ENCODE measurements around the gene DSCAML1. TPM values are rescaled to one million over a fixed set of nuclear protein-coding genes. Genes with fewer than 3 reads are reported as not detected.

DSCAML1 gene
- total and polyA plus RNA-seq, 10 of the 15 experiments (the other 5 are each of a cell fraction or from before 2014, with no cell fraction given): 0.03 to 0.18 (median 0.06) TPM; not detected in 1

DNA sequence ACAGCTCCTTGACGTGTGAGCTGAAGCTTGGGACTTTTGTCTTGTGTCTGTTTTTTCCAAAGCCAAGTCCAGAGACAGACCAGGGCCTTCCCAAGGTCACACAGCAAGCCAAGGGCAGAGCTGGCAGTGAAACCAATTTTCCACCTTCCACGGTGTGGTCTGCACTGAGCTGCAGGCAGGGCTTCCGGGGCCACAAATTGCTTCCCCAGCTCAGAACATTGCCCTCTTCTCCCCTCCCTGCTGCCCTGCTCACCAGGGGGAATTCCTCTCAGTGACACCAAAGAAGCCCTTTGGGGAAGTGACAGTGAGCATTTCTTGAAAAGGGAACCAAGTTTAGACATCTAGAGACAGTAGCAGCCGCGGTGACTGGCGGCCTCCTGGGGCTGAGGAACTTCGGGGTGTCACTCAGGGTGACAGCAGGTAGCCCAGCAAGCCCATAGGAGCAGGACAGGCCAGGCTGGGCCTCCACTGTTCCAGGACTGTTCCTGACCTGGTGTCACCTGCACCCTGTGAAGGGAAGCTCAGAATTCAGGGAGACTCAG lies 18.3 kb upstream of the DSCAML1 start (continued):
- TF ChIP-seq ZBTB4 (CRISPR knock-in tag; IDR thresholded peaks at IDR 0.05) (no peak), IKZF2 (IDR thresholded peaks at IDR 0.05) (peak; percentile 92 to 94)

DNA sequence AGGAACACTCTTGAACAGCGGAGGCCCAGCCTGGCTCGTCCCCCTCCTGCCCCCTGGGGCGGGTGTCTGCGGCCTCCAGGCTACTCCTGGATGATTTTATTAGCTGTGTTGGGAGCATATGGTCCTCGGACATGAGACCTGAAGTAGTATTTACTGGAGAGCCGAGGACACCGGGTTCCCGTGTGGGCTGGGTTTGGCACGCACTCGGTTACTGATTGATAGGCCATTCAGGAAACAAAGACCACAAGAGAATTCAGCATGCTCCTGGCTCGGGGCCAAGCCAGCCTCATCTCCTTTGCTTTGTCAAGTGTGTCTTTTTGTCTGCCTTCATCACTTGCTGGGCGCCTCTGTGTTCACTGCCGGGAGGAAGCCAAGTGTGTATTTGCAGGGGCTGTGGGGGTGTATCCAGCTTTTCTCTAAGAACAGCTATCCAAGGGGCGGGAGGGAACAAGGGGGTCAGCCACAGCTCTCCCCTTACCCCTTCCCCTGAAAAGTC lies 17.8 kb upstream of the DSCAML1 start:
- ChIA-PET SMC1A (ENCODE audit: uncharacterized antibody, unreplicated experiment) (interaction anchor here (0.5 to 11.7 kb wide), 26 partner anchors 10 to 389 kb away, joined by 3 to 318 read pairs (median 4); no protein-coding TSS in a partner anchor), CTCF (interaction anchor here (0.8 to 16.0 kb wide), 19 partner anchors 7 to 389 kb away, joined by 3 to 503 read pairs (median 6); partner anchors contain the start of gene FXYD2), RAD21 (ENCODE audit: unreplicated experiment) (interaction anchor here (0.8 to 22.6 kb wide), 27 partner anchors 8 to 634 kb away, joined by 3 to 393 read pairs (median 6); partner anchors contain the start of genes FXYD2, IL10RA and TMPRSS13), POLR2A (interaction anchor here (0.5 to 2.1 kb wide), 15 partner anchors 10 to 635 kb away, joined by 3 to 14 read pairs (median 5); partner anchors contain the start of gene FXYD2)
- no TSS peak for BruUV-seq (replicated peaks)
- Histone ChIP-seq H2AFZ (ENCODE audit: control insufficient read depth, low read depth, low read length) (peak overlapping the region; percentile 31), H3K9me3 (replicated peaks; ENCODE audit: control insufficient read depth, insufficient read depth, low read length) (no peaks in the 10 kb centered on the region), H3K4me3 (peak overlapping the region; percentile 34; the same call in 1 of the 2 replicates), H3K27ac (ENCODE audit: control insufficient read depth, insufficient read depth) (peak overlapping the region; percentile 87), H3K4me2 (ENCODE audit: control insufficient read depth, insufficient read depth) (peak overlapping the region; percentile 90), H3K4me1 (ENCODE audit: control insufficient read depth, insufficient read depth, low read length) (peaks cover 55% of the 10 kb centered on the region), H3K9ac (ENCODE audit: control insufficient read depth, insufficient read depth, low read length) (peak overlapping the region; percentile 66), H3K79me2 (ENCODE audit: control insufficient read depth, insufficient read depth, low read length) (peaks cover 2% of the 10 kb centered on the region; the same call in 1 of the 2 replicates), H4K20me1 (ENCODE audit: control insufficient read depth, insufficient read depth) (no peaks in the 10 kb centered on the region), H3K27me3 (replicated peaks in 1 of 2; ENCODE audit: control insufficient read depth in 2 of 2, insufficient read depth in 2 of 2, low read length in 1 of 2) (no peaks in the 10 kb centered on the region), H3K36me3 (ENCODE audit: control insufficient read depth in 2 of 2, insufficient read depth in 2 of 2, low read length in 1 of 2) (no peaks in the 10 kb centered on the region)
- intact Hi-C loops (cut with micrococcal nuclease; ENCODE audit: unreplicated experiment): loop anchor here (1.0 to 10.0 kb wide), 5 partner anchors 208 to 1890 kb away; partner anchors contain the start of genes KMT2A, PCSK7 and RNF214
- peak; percentile 57 for ATAC-seq
- 0% methylated on average over 14 of the region's 14 CpGs for WGBS (ENCODE audit: insufficient coverage, insufficient replicate concordance, low lambda C conversion rate, missing lambda C conversion rate)
- peak; percentile 96 for DNase-seq (ENCODE audit: low read depth, low spot score)
- peak; percentile 80 for FAIRE-seq
- in situ Hi-C loops (cut with MboI): no loop called here
- no peak for TF ChIP-seq SIX5 (IDR thresholded peaks at IDR 0.05; ENCODE audit: low read depth, low read length, severe bottlenecking)
- TF ChIP-seq SREBF2 (IDR thresholded peaks at IDR 0.05; ENCODE audit: low read length): no peak
- peak; percentile 84 for TF ChIP-seq NFIC (IDR thresholded peaks at IDR 0.05; ENCODE audit: low read depth, low read length)
- no peak for TF ChIP-seq CTCF (IDR thresholded peaks at IDR 0.05 in 2 of 3, conservative IDR thresholded peaks at IDR 0.05 in 1 of 3; ENCODE audit: control insufficient read depth in 2 of 3, extremely low read depth in 1 of 3, insufficient read depth in 1 of 3, low read depth in 3 of 3, low read length in 3 of 3)
- no peak for TF ChIP-seq IRF4 (IDR thresholded peaks at IDR 0.05; ENCODE audit: low read depth, low read length)
- TF ChIP-seq CBFB (IDR thresholded peaks at IDR 0.05; ENCODE audit: low read depth): no peak; the same call in none of the 2 replicates
- no peak; the same call in 1 of the 2 replicates for TF ChIP-seq ZBED1 (IDR thresholded peaks at IDR 0.05; ENCODE audit: borderline replicate concordance)
- TF ChIP-seq NFXL1 (IDR thresholded peaks at IDR 0.05; ENCODE audit: borderline replicate concordance): no peak
- TF ChIP-seq TCF12 (IDR thresholded peaks at IDR 0.05; ENCODE audit: low read depth, low read length): peak; percentile 85
- TF ChIP-seq, protein P1, sequence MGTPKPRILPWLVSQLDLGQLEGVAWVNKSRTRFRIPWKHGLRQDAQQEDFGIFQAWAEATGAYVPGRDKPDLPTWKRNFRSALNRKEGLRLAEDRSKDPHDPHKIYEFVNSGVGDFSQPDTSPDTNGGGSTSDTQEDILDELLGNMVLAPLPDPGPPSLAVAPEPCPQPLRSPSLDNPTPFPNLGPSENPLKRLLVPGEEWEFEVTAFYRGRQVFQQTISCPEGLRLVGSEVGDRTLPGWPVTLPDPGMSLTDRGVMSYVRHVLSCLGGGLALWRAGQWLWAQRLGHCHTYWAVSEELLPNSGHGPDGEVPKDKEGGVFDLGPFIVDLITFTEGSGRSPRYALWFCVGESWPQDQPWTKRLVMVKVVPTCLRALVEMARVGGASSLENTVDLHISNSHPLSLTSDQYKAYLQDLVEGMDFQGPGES (IDR thresholded peaks at IDR 0.05): no peak
- no peak for TF ChIP-seq NR2C1 (IDR thresholded peaks at IDR 0.05)
- TF ChIP-seq, protein P2, sequence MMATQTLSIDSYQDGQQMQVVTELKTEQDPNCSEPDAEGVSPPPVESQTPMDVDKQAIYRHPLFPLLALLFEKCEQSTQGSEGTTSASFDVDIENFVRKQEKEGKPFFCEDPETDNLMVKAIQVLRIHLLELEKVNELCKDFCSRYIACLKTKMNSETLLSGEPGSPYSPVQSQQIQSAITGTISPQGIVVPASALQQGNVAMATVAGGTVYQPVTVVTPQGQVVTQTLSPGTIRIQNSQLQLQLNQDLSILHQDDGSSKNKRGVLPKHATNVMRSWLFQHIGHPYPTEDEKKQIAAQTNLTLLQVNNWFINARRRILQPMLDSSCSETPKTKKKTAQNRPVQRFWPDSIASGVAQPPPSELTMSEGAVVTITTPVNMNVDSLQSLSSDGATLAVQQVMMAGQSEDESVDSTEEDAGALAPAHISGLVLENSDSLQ (IDR thresholded peaks at IDR 0.05): peak; percentile 96

Data from GM12878 (cell line).